ENCODE measurements around the gene SMG1. TPM values are rescaled to one million over a fixed set of nuclear protein-coding genes. Genes with fewer than 3 reads are reported as not detected.
A peak's percentile ranks its signal among the peaks of the same experiment; 100 is the strongest.

The SMG1 gene
- total and polyA plus RNA-seq, 2 of the 13 experiments (the other 11 are each of a cell fraction or from before 2014, with no cell fraction given), result 48.7 to 53.7 TPM

GRCh38 chr16:18932243-18932987 is 6.2 kb upstream of the SMG1 start (continued):
- TF ChIP-seq TBL1XR1 (IDR thresholded peaks at IDR 0.05; ENCODE audit: borderline replicate concordance, low read length, partially characterized antibody) (peak; percentile 98), ARHGAP35 (CRISPR knock-in tag; IDR thresholded peaks at IDR 0.05; ENCODE audit: borderline replicate concordance) (no peak), ZSCAN20 (CRISPR knock-in tag; IDR thresholded peaks at IDR 0.05; ENCODE audit: borderline replicate concordance) (no peak), ZBTB39 (CRISPR knock-in tag; IDR thresholded peaks at IDR 0.05) (no peak), HNRNPH1 (optimal IDR thresholded peaks at IDR 0.05; ENCODE audit: low read depth, low read length) (no peak), ZBTB3 (CRISPR knock-in tag; IDR thresholded peaks at IDR 0.05; ENCODE audit: borderline replicate concordance, low read depth) (no peak), ZGPAT (CRISPR knock-in tag; IDR thresholded peaks at IDR 0.05) (peak; percentile 70; the same call in 1 of the 2 replicates), FOXP1 (IDR thresholded peaks at IDR 0.05) (no peak), FOXP1 (CRISPR knock-in tag; IDR thresholded peaks at IDR 0.05) (0 out of 2 replicates have a peak, but pooled peaks have one; percentile 46), ARNT2 (CRISPR knock-in tag; IDR thresholded peaks at IDR 0.05; ENCODE audit: low read depth) (no peak), GLI4 (CRISPR knock-in tag; IDR thresholded peaks at IDR 0.05; ENCODE audit: borderline replicate concordance) (no peak), ZNF446 (CRISPR knock-in tag; IDR thresholded peaks at IDR 0.05) (no peak), TGIF2 (CRISPR knock-in tag; IDR thresholded peaks at IDR 0.05) (no peak), PRPF4 (IDR thresholded peaks at IDR 0.05; ENCODE audit: low read depth, low read length, poor library complexity, severe bottlenecking) (no peak), MAF1 (CRISPR knock-in tag; IDR thresholded peaks at IDR 0.05; ENCODE audit: borderline replicate concordance) (no peak), ZBTB37 (CRISPR knock-in tag; IDR thresholded peaks at IDR 0.05) (no peak), ZBTB46 (CRISPR knock-in tag; IDR thresholded peaks at IDR 0.05; ENCODE audit: borderline replicate concordance) (no peak), CEBPB (IDR thresholded peaks at IDR 0.05; ENCODE audit: borderline replicate concordance, low read depth, low read length) (no peak), ZSCAN29 (CRISPR knock-in tag; conservative IDR thresholded peaks at IDR 0.05) (no peak), ZNF335 (CRISPR knock-in tag; IDR thresholded peaks at IDR 0.05) (no peak), MTA3 (CRISPR knock-in tag; IDR thresholded peaks at IDR 0.05) (no peak)
